A673 (cell line): Measurements from ENCODE around the gene OGFOD1.

Experiments
- CTCF ChIP-seq: fragments of 300-800, 200-600 bp; sonication (generic); conservative IDR thresholded peaks from 2 replicates; pipeline ENCODE4 v1.5.1; 2017; ENCODE audit warnings: low read depth, mild to moderate bottlenecking, antibody characterized with exemption, low read length, moderate library complexity, mixed read lengths
- EZH2 ChIP-seq: fragments of 200-600 bp; sonication (generic); IDR thresholded peaks from 2 replicates; pipeline ENCODE4 v1.6.1; 2017; ENCODE audit warnings: borderline replicate concordance, low read depth, mild to moderate bottlenecking, mixed read lengths, antibody characterized with exemption, low read length; ENCODE audit not compliant: poor library complexity, severe bottlenecking

- TF ChIP-seq CTCF: no peak
- no peak for TF ChIP-seq EZH2
These were observed 63.5 kb downstream of the OGFOD1 start for GRCh38 chr16:56514845-56515244.
